MCF 10A (cell line): ENCODE results near the gene SPZ1. TPM values are rescaled to one million over a fixed set of nuclear protein-coding genes. Genes with fewer than 3 reads are reported as not detected.

Source experiments
- BruUV-seq: library from RNA; stranded (reverse); fragments of 400-500 nt; replicated peaks from 2 replicates; lab custom pipeline; 2021; lab: Mats Ljungman, UMichigan
- CTCF ChIA-PET: fragments of 300-600 bp; sonication (Branson Sonifier 250); formaldehyde crosslinking; extraction: SDS; loops from one replicate; lab custom pipeline; 2021; ENCODE audit warnings: antibody characterized with exemption, inconsistent platforms; lab: Yijun Ruan, JAX
- POLR2A ChIA-PET: fragments of 300-600, 350-650 bp; sonication (Branson Sonifier 250); formaldehyde crosslinking; extraction: SDS; loops from one replicate; lab custom pipeline; 2020; ENCODE audit warnings: antibody characterized with exemption, inconsistent platforms; lab: Yijun Ruan, JAX
- DNase-seq: peaks from one replicate; pipeline ENCODE4 v3.0.0-alpha.2; 2018; ENCODE audit not compliant: unreplicated experiment
- H3K27ac Mint-ChIP-seq: one replicate; pipeline ENCODE4 v1.8.0; 2022; ENCODE audit warnings: mild to moderate bottlenecking, low read depth, mixed read lengths; ENCODE audit not compliant: unreplicated experiment
- H3K27me3 Mint-ChIP-seq: one replicate; pipeline ENCODE4 v1.8.0; 2022; ENCODE audit warnings: mixed read lengths; ENCODE audit not compliant: insufficient read depth, unreplicated experiment
- H3K36me3 Mint-ChIP-seq: one replicate; pipeline ENCODE4 v1.8.0; 2022; ENCODE audit warnings: mild to moderate bottlenecking, moderate library complexity, mixed read lengths; ENCODE audit not compliant: insufficient read depth, unreplicated experiment
- H3K4me1 Mint-ChIP-seq: one replicate; pipeline ENCODE4 v1.8.0; 2022; ENCODE audit warnings: mixed read lengths; ENCODE audit not compliant: insufficient read depth, unreplicated experiment
- H3K4me3 Mint-ChIP-seq: one replicate; pipeline ENCODE4 v1.8.0; 2022; ENCODE audit warnings: mild to moderate bottlenecking, moderate library complexity, mixed read lengths; ENCODE audit not compliant: unreplicated experiment
- H3K9me3 Mint-ChIP-seq: one replicate; pipeline ENCODE4 v1.8.0; 2022; ENCODE audit warnings: mixed read lengths; ENCODE audit not compliant: unreplicated experiment
- intact Hi-C: fragments of 100-400 bp; cut with micrococcal nuclease; formaldehyde crosslinking; loops from 2 replicates; pipeline ENCODE4 v1.14.1; 2022
- total RNA-seq: library from RNA; stranded (reverse); gene quantifications from 2 replicates; pipeline ENCODE4 v1.2.3, GENCODE V29; 2022
- TF ChIP-seq, protein P1 (sequence below): fragments of 200-600 bp; IDR thresholded peaks from one replicate; pipeline ENCODE4 v1.8.0; 2022; ENCODE audit warnings: antibody characterized with exemption, mild to moderate bottlenecking; ENCODE audit not compliant: unreplicated experiment

The SPZ1 gene
- total RNA-seq, 1 experiment from 2014 or later: not detected

DNA sequence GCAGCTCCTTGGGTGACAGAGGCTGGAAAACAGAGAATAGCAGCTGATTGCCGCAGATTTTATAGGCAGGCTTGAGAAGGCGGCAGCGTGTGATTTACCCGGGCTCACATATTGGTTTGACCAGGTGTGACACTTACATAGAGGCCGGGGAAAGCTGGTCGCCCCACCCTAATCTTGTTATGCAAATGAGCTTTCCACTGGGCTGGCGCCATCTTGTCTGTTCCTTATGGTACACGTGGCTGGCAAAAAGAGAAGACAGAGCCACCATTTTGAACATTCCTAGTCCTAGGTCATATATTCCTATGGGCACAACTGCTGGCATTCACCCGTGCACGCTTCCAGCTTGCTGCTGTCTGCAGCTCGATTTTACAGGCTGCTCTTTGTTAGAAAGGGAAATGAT is 11.3 kb upstream of the SPZ1 start:
- no peaks in the 10 kb centered on the region for H3K9me3 Mint-ChIP-seq
- no peaks in the 10 kb centered on the region for H3K36me3 Mint-ChIP-seq
- no peaks in the 10 kb centered on the region for H3K4me1 Mint-ChIP-seq
- H3K4me3 Mint-ChIP-seq: no peak overlapping the region
- intact Hi-C loops: no loop called here
- BruUV-seq: no TSS peak
- no peak for DNase-seq
- TF ChIP-seq, protein P1, sequence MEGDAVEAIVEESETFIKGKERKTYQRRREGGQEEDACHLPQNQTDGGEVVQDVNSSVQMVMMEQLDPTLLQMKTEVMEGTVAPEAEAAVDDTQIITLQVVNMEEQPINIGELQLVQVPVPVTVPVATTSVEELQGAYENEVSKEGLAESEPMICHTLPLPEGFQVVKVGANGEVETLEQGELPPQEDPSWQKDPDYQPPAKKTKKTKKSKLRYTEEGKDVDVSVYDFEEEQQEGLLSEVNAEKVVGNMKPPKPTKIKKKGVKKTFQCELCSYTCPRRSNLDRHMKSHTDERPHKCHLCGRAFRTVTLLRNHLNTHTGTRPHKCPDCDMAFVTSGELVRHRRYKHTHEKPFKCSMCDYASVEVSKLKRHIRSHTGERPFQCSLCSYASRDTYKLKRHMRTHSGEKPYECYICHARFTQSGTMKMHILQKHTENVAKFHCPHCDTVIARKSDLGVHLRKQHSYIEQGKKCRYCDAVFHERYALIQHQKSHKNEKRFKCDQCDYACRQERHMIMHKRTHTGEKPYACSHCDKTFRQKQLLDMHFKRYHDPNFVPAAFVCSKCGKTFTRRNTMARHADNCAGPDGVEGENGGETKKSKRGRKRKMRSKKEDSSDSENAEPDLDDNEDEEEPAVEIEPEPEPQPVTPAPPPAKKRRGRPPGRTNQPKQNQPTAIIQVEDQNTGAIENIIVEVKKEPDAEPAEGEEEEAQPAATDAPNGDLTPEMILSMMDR: no peak
- POLR2A ChIA-PET: interaction anchor here (0.9 to 1.8 kb wide), 3 partner anchors 53 to 882 kb away, joined by 3 to 9 read pairs (median 5); partner anchors contain the start of gene SERINC5
- CTCF ChIA-PET: interaction anchor here (0.6 to 10.2 kb wide), 17 partner anchors 10 to 754 kb away, joined by 3 to 304 read pairs (median 4); no protein-coding TSS in a partner anchor
- H3K27me3 Mint-ChIP-seq: no peaks in the 10 kb centered on the region
- no peak overlapping the region for H3K27ac Mint-ChIP-seq

DNA sequence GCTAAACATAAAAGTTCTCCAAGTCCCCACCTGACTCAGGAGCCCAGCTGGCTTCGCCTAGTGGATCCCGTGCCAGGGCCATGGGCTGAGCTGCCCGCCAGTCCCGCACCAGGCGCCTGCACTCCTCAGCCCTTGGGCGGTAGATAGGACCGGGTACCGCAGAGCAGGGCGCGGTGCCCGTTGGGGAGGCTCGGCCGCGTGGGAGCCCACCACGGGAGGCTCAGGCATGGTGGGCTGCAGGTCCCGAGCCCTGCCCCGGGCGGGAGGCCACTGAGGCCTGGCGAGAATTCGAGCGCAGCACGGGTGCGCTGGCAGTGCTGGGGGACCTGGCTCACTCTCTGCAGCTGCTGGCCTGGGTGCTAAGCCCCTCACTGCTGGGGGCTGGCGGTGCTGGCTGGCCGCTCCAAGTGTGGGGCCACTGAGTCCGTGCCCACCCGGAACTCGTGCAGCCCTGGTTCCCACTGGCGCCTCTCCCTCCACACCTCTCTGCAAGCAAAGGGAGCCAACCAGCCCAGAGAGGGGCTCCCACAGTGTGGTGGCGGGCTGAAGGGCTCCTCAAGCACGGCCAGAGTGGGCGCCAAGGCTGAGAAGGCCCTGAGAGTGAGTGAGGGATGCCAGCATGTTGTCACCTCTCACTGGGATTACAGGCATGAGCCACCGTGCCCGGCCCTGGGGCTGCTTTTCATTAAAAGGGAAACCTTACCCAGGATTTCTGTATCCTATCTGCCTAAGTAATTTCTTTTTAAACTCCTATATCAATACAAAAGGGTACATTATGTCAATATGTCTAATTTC is 9.7 kb upstream of the SPZ1 start:
- no peak overlapping the region for H3K27ac Mint-ChIP-seq
- CTCF ChIA-PET: interaction anchor here (0.6 to 10.2 kb wide), 5 partner anchors 44 to 226 kb away, joined by 3 to 304 read pairs (median 4); no protein-coding TSS in a partner anchor
- intact Hi-C loops: no loop called here

DNA sequence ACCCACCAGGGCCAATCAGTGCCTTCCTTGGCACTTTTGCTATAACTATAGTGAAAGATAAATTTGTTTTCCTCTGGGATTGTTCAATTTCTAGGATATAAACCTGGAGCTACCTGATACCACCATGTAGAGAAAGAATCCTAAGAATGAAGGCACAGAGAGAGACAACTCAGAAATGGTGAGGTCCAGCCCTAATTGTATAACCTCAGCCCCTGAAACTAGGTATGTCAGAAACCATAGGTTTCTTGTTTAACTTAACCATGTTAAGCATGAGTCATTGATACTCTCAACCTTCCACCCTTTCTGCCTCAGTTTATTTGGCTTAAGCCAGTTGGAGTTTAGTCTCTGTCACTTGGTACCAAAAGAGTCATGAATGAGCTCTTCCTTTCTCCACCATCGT is 4.6 kb upstream of the SPZ1 start:
- Mint-ChIP-seq H3K27ac (no peak overlapping the region), H3K36me3 (no peaks in the 10 kb centered on the region), H3K4me3 (no peak overlapping the region), H3K9me3 (no peaks in the 10 kb centered on the region), H3K27me3 (peaks cover 14% of the 10 kb centered on the region), H3K4me1 (no peaks in the 10 kb centered on the region)
- CTCF ChIA-PET: interaction anchor here (1.0 to 2.5 kb wide), 2 partner anchors 8 to 223 kb away, joined by 5 to 6 read pairs; no protein-coding TSS in a partner anchor
- intact Hi-C loops: no loop called here
- POLR2A ChIA-PET: interaction anchor here (0.6 kb wide), 1 partner anchor 219 kb away, joined by 3 read pairs; no protein-coding TSS in a partner anchor
- BruUV-seq: no TSS peak
- TF ChIP-seq, protein P1: no peak
- no peak for DNase-seq

More for the DNA sequence above, 9.7 kb upstream of the SPZ1 start:
- no peaks in the 10 kb centered on the region for H3K9me3 Mint-ChIP-seq
- TF ChIP-seq, protein P1: no peak
- no peaks in the 10 kb centered on the region for H3K4me1 Mint-ChIP-seq
- no peak overlapping the region for H3K4me3 Mint-ChIP-seq
- no peak for DNase-seq
- POLR2A ChIA-PET: interaction anchor here (0.6 kb wide), 1 partner anchor 318 kb away, joined by 3 read pairs; no protein-coding TSS in a partner anchor
- H3K36me3 Mint-ChIP-seq: no peaks in the 10 kb centered on the region
- H3K27me3 Mint-ChIP-seq: no peaks in the 10 kb centered on the region
- no TSS peak for BruUV-seq

DNA sequence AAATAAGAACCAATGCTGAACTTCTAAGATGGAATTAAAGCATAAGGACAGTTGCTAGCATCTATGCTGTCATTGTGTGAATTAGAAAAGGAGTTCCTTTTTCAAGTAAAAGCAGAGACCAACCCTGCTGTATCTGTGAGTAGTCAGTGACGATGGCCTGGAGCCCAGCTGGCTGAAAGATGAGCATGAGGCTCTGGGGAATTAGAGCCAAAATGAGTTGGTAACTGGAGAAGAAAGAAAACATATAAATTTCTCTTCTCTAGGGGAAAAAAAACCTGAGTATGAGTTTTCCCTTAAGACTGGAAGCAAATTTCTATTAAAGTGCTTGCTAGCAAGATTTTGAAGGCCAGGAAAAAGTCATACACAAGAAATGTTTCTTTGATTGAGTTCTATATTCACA is 1.6 kb upstream of the SPZ1 start:
- ChIA-PET POLR2A (interaction anchor here (0.6 kb wide), 1 partner anchor 343 kb away, joined by 4 read pairs; no protein-coding TSS in a partner anchor), CTCF (interaction anchor here (0.5 to 2.0 kb wide), 7 partner anchors 11 to 749 kb away, joined by 3 to 9 read pairs (median 5); no protein-coding TSS in a partner anchor)
- Mint-ChIP-seq H3K27me3 (peaks cover 33% of the 10 kb centered on the region), H3K4me1 (no peaks in the 10 kb centered on the region), H3K9me3 (no peaks in the 10 kb centered on the region), H3K36me3 (no peaks in the 10 kb centered on the region), H3K4me3 (no peak overlapping the region), H3K27ac (no peak overlapping the region)
- TF ChIP-seq, protein P1: no peak
- BruUV-seq: no TSS peak
- no peak for DNase-seq
- intact Hi-C loops: no loop called here
